GM12864 (cell line): ENCODE results near the gene CYSTM1.

Source experiments
- DNase-seq: peaks from one replicate; pipeline ENCODE4 v3.0.0-alpha.2; 2011; ENCODE audit warnings: low read depth
- H3K4me3 ChIP-seq: 2 replicates; pipeline ENCODE4 v1.5.1; 2011; ENCODE audit warnings: mild to moderate bottlenecking, low read depth, low read length, control low read depth
- TF ChIP-seq, protein P1 (sequence below): IDR thresholded peaks from 2 replicates; pipeline ENCODE4 v1.5.1; 2011; ENCODE audit warnings: low read depth, mild to moderate bottlenecking, moderate library complexity, low read length, control low read depth, inconsistent platforms; ENCODE audit errors: missing control alignments

CYSTM1 gene

DNA sequence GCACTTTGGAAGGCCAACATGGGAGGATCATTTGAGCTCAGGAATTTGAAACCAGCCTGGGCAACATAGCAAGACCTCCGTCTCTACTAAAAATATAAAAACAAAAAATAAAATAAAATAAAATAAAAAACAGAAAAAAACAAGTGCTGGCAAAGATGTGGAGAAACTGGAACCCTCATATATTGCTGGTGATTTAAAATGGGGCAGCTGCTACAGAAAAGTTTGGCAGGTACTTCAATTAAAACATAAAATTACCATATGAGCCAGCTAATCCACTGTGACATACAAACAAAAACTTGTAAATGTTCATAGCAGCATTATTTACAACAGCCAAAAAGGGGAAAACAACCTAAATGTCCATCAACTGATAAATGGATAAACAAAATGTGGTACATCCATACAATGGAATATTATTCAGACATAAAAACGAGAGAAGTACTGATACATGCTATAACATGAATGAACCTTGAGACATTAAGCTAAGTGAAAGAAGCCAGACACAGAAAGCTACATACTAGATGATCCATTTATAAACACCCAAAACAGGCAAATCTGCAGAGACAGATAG is 85.2 kb downstream of the CYSTM1 start:
- no peak overlapping the region for H3K4me3 ChIP-seq
- TF ChIP-seq, protein P1, sequence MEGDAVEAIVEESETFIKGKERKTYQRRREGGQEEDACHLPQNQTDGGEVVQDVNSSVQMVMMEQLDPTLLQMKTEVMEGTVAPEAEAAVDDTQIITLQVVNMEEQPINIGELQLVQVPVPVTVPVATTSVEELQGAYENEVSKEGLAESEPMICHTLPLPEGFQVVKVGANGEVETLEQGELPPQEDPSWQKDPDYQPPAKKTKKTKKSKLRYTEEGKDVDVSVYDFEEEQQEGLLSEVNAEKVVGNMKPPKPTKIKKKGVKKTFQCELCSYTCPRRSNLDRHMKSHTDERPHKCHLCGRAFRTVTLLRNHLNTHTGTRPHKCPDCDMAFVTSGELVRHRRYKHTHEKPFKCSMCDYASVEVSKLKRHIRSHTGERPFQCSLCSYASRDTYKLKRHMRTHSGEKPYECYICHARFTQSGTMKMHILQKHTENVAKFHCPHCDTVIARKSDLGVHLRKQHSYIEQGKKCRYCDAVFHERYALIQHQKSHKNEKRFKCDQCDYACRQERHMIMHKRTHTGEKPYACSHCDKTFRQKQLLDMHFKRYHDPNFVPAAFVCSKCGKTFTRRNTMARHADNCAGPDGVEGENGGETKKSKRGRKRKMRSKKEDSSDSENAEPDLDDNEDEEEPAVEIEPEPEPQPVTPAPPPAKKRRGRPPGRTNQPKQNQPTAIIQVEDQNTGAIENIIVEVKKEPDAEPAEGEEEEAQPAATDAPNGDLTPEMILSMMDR = no peak

DNA sequence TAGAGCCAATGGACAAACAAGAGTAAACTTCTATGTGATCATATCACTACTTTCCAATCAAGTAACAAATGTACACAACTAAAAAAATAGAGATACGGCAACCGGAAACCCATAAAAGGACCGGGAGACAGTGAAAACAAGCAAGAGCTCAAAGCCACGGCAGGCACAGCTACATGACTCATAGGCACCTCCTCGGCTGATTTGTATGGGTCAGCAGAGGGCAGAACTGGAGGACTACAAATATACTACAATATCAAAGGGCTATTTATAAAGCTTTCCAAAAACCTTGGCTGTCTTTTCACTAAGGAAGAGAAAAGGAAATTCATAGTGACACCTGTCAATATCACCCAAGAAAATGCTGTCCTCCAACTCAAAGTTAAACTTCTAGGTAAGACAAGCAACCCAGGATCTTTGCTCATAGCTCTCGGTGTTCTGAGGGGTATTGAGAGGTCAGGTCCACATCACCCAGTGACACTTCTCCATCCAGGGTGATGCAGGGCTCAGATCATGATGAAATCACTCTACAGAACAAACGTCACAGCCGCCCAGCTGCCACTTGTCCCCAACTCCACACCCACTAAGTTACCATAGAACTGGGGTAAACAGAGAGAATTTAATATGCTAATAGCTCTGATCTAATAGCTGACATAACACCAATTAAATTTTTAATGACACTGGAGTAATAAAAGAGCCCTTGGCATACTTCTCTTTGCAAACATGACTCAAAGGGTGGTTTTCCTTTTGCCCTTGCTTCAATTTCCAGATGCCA is 86.6 kb downstream of the CYSTM1 start:
- TF ChIP-seq, protein P1 = no peak
- DNase-seq = no peak
- no peak overlapping the region for H3K4me3 ChIP-seq

More for the DNA sequence above, 85.2 kb downstream of the CYSTM1 start:
- DNase-seq = no peak

DNA sequence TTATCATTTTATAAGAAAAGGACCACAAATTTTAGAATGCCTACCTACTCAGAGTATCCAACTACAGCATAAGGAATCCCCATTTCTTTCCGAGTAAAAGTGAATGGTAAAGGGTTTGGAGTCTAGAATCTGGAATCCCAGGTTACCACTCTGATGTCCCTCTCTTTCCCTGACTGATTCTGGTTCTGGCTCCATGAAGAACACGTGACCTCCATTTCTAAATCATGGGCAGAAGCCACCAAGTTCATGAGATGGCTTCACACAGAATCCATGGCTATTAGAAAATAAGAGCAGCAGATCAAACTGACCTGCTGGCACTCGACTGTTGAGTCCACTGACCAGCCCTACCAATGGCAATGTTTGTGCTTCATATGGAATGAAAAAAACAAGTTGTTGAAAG is 87.2 kb downstream of the CYSTM1 start:
- no peak overlapping the region for H3K4me3 ChIP-seq
- no peak for DNase-seq
- TF ChIP-seq, protein P1 = no peak

DNA sequence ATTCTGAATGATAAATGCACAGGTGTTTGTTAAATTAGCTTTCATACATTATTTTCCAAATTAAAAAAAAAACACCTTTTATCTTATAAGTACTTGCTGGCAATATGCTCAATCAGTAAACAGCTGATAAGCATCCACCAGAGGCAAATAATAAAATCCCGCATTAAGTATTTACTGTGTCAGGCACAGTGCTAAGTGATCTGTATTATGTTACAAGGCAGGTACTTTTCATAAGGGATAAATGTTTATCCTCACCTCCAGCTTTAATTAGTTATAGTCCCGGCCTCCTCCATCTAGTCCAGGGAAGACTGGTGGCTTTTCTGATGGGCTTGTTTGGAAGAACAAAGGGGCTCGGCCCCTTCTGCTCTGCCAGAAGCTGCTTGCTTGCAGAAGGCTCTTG is 87.9 kb downstream of the CYSTM1 start:
- DNase-seq = no peak
- H3K4me3 ChIP-seq = no peak overlapping the region

DNA sequence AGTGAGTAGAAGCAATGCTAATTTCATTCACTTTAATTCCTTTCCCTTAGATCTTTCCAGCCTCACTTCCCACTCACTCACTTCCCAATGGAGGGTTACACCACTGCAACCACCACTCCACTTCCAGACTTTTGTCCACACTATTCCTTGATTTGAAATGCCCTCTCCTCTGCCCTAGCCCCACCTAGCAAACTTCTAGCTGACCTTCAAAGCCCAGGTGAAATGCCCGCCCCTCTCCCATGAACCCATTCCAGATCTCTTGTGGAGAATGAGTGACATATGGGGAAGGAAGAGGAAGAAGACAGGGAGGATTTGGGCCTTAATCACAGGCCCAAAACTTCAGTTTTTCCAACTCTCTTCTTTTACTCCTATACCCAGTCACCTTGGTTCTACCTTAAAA is 90.9 kb downstream of the CYSTM1 start:
- no peak overlapping the region for H3K4me3 ChIP-seq
- no peak for DNase-seq
- TF ChIP-seq, protein P1 = no peak

More for the DNA sequence above, 87.9 kb downstream of the CYSTM1 start:
- TF ChIP-seq, protein P1 = no peak

DNA sequence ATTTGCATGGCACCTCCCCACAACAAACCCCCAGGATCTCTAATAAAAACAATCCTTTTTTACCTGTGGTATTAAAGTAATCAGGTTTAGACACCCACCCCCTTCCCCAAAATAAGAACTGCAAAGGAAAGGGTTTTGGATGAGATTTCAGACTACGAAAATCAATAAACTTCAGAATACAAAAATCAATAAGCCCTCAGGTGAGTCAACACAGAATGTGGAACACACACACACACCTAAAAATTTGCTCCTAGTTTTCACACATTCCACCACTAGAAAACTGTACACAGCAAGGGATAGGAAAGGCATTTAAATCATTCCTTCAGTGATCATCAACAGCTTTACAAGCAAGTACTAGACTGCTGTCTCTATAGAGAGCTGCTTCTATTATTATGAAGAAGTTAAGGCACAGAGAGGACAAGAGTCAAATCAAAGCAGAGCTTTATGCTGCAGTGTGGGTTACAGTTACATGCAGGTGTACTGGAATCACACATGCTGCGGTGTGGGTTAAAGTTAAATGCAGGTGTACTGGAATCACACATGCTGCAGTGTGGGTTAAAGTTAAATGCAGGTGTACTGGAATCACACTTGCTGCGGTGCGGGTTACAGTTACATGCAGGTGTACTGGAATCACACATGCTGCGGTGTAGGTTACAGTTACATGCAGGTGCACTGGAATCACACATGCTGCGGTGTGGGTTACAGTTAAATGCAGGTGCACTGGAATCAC is 91.6 kb downstream of the CYSTM1 start:
- no peak overlapping the region for H3K4me3 ChIP-seq
- TF ChIP-seq, protein P1 = no peak
- no peak for DNase-seq
